Cardiac fibroblast (primary cell): ENCODE measurements around the gene FEN1.

ENCODE experiments used
- DNase-seq, 2 donors: peaks; one replicate each; pipeline versions ENCODE4 v3.0.0 to v3.0.0-alpha.2; 2010; ENCODE audit warnings: low read depth in 2 of 2
- H3K4me3 ChIP-seq, 2 donors: replicated peaks in 1 of 2; 1 replicate in 1 of 2; 2 replicates in 1 of 2; pipeline ENCODE4 v1.5.1; 2011; ENCODE audit warnings: low read depth in 2 of 2, low read length in 2 of 2, mild to moderate bottlenecking in 2 of 2, moderate library complexity in 1 of 2
- TF ChIP-seq, protein P1 (sequence below): IDR thresholded peaks from one replicate; pipeline ENCODE4 v1.5.1; 2011; ENCODE audit warnings: low read depth, mild to moderate bottlenecking, low read length, inconsistent platforms

FEN1 gene, protein sequence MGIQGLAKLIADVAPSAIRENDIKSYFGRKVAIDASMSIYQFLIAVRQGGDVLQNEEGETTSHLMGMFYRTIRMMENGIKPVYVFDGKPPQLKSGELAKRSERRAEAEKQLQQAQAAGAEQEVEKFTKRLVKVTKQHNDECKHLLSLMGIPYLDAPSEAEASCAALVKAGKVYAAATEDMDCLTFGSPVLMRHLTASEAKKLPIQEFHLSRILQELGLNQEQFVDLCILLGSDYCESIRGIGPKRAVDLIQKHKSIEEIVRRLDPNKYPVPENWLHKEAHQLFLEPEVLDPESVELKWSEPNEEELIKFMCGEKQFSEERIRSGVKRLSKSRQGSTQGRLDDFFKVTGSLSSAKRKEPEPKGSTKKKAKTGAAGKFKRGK

DNA sequence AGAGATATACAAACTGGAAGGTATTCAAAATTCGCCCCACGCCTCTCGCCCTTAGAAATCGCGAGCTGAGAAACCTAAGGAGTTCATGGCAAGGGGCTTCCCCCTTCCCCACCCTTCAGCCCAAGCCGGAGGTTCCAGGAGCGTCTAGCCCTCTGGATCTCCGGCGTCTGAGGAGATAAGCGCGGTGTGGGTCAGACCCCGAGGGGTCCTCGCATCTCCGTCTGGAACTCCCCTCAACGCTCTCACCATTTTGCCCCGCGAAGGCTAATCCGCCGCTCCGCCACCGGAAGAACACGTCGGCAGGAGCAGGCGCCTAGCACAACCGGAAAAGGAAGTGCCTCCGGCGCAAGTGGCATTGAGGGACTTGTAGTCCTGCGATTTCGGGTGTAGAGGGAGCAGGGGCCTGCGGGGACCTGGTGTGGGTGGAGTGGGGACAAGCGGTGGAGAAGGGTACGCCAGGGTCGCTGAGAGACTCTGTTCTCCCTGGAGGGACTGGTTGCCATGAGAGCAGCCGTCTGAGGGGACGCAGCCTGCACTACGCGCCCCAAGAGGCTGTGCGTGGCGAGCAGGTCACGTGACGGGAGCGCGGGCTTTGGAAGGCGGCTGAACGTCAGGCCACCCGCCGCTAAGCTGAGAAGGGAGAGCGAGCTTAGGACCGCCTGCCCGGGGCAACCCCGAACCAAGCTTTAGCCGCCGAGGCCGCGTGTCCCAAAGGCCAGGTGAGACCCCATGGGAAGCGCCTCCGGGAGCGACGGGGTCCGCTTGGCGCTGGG, at the start of gene FEN1, which contains the start of gene TMEM258:
FEN1 (plus strand) TSS at position 602 of the 773 bp plus-strand sequence. CDS start 2,451 bp downstream, outside the sequence.
TMEM258 (minus strand) TSS at position 290 of the 773 bp plus-strand sequence; CDS start at position 249, 41 bp downstream.
- DNase-seq, result peak; percentile 96 to 97
- TF ChIP-seq, protein P1, sequence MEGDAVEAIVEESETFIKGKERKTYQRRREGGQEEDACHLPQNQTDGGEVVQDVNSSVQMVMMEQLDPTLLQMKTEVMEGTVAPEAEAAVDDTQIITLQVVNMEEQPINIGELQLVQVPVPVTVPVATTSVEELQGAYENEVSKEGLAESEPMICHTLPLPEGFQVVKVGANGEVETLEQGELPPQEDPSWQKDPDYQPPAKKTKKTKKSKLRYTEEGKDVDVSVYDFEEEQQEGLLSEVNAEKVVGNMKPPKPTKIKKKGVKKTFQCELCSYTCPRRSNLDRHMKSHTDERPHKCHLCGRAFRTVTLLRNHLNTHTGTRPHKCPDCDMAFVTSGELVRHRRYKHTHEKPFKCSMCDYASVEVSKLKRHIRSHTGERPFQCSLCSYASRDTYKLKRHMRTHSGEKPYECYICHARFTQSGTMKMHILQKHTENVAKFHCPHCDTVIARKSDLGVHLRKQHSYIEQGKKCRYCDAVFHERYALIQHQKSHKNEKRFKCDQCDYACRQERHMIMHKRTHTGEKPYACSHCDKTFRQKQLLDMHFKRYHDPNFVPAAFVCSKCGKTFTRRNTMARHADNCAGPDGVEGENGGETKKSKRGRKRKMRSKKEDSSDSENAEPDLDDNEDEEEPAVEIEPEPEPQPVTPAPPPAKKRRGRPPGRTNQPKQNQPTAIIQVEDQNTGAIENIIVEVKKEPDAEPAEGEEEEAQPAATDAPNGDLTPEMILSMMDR, result no peak
- H3K4me3 ChIP-seq, result peak within 1 kb of the TSS; percentile 87 to 93

DNA sequence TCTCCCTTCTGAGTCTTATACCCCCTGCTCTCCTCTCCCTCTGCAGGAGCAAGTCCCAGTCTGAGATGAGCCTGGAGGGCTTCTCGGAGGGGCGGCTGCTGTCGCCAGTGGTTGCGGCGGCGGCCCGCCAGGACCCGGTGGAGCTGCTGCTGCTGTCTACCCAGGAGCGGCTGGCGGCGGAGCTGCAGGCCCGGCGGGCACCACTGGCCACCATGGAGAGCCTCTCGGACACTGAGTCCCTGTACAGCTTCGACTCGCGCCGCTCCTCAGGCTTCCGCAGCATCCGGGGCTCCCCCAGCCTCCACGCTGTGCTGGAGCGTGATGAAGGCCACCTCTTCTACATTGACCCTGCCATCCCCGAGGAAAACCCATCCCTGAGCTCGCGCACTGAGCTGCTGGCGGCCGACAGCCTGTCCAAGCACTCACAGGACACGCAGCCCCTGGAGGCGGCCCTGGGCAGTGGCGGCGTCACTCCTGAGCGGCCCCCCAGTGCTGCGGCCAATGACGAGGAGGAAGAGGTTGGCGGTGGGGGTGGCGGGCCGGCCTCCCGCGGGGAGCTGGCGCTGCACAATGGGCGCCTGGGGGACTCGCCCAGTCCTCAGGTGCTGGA, 49.1 kb upstream of the FEN1 start:
- no peak overlapping the region for H3K4me3 ChIP-seq
- DNase-seq, result no peak
- TF ChIP-seq, protein P1, result no peak

DNA sequence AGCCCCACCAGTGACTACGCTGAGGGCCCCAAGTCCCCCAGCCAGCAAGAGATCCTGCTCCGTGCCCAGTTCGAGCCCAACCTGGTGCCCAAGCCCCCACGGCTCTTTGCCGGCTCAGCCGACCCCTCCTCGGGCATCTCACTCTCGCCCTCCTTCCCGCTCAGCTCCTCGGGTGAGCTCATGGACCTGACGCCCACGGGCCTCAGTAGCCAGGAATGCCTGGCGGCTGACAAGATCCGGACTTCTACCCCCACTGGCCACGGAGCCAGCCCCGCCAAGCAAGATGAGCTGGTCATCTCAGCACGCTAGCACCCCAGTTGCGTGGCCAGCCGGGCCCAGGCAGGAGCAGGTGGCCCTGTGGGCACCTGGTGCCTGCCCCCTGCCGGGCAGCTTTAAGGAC, 48.5 kb upstream of the FEN1 start:
- no peak overlapping the region for H3K4me3 ChIP-seq
- TF ChIP-seq, protein P1, result no peak
- DNase-seq, result no peak

DNA sequence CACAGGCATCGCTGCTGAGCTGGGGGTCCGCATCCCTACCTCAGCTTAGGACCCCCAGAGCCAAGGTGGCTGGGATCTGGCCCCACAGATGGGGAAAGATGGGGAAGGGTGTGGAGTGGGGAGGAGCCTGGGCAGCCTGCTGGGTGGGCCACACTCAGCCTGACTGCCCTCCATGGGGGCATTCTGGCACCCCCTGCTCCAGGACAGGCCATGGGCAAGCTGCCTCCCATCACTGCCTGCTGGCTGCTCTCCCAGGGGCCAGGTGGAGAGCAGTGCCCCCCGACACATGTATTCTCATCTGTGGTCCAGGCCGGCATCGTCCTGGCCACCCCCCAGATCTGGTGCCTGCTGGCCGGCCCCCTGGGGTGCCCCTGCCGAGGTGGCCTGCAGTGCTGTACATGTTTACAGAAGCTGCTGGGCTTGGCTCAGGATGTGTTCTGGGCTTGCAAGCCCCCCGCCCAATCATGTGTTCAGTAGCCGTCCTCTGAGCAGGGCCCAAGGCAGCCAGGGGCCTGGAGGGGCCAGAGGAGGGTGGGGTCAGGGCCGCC, 48.0 kb upstream of the FEN1 start:
- TF ChIP-seq, protein P1, result no peak
- H3K4me3 ChIP-seq, result no peak overlapping the region
- no peak for DNase-seq

DNA sequence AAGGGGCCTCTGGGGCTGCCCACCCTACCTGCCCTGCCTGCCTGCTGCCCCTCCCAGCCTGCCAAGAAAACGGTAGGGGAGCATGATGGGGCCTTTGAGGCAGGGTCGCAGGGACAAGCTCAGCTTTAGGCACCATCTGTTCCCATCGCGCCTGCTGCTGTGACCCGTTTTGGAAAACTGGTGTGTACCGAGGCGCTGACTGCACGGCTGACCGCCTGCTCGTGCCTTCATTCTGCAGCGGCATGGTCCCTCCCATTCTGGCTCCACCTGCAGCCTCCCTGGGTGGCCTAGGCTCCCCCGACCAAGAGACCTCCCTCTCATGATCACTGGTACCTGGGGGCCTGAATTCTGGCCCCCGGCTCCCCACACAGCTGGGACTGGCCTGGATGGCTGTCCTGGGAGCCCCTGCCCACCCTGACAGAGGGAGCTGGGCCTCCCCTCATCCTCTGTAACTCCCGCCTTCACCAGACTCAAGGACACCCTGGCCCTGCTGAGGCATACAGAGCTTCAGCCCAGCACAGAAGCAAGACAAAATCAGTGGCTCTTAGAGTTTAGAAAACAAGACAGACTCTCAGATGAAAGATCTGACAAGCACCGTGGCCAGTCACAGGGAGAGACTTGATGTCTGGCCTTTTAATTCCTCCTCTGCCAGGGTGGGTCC, 46.8 kb upstream of the FEN1 start:
- no peak for DNase-seq
- TF ChIP-seq, protein P1, result no peak
- H3K4me3 ChIP-seq, result no peak overlapping the region
